Midbrain (tissue), 1 donor: ENCODE data around the gene C3orf20.
"Not testable (repeated sequence)": the region's sequence is repeated elsewhere in the genome, so short reads cannot be mapped to it uniquely, and the experiment has no call there.

Experiments
- DNase-seq: peaks from one replicate; lab custom pipeline; 2025; lab: John Stamatoyannopoulos, UW

The C3orf20 gene

DNA sequence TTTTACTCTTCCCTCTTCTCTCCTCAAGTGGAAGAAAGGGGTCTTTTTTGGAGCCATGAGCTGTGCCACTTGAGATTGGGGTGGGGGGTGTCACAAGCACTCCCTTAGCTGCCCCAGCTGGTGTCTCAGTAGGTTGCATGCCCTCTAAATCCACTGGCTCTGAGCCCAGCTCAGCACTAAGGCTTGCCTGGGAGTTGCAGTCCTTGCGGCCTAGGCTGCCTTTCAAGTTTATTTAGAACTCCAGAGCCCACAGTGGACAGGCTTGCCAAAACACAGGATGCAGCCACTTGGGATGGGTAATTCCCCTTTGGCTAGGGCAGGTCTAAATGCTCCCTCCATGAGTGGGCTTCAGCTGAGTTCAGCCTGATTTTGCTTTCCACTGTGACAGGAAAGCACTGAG is 24.7 kb downstream of the C3orf20 start:
- no peak for DNase-seq

DNA sequence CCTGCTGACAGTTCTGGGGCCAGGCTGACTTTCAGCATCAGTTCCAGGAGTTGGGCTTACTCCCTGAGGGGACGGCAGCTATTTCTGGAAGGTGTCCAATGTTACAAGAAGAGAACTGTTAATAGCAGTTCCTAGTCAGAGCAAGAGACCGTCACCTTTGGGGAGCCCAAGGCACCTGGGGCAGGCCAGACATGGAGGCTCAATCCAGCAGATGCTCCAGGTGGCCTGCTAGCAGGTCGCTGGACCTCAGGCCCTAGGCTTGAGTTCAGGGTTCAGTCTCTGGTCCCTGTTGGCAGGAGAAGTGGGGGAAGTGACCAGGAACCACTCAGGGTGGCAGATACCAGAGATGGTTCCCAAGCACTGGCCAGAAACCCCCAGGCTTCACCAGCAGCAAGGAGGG is 25.9 kb downstream of the C3orf20 start:
- DNase-seq: no peak

DNA sequence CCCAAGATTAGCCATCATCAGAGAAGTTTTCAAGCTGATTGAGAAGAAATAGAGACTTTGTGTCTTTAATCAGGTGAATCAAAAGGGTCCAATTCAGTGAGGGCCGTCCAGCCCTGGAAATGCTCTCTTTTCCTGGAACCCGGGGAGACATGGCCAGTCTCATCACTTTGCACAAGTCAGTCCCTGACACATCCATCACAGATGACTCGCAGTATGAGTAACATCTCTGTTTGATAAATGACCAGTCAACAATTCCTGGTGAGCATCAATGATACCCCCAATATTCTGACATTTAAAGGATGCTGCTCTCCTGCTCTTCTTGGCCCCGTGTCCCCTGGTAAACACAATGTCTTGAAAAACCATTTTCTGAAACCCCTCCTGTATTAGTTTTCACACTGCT is 26.7 kb downstream of the C3orf20 start:
- DNase-seq: no peak

DNA sequence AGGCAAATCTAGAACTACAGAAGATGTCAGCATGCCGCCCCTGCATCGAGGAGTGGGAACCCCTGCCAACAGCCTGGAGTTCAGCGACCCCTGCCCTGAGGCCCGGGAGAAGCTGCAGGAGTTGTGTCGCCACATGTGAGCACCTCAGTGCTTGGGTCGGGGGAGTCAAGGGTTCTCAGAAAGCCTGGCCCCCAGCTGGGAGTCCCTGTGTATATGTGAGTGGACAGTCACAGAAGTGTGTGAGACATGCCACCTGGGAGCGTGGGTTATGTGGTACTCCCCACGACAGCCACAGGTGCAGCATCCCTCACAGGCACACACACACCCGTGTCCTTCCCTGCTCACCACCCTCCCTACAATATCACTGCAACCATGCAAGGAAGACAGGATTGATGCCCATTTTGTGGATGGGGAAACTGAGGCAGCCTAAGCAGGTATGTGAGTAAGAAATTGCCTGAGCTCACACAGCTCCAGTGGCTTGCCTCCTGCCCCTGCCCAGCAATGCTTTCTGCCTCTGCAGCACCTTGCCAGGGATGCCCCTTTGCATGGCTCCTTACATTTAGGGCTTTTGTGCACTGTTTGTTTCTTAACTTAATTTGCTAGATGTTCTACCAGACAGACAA is 28.3 kb downstream of the C3orf20 start:
- DNase-seq: no peak

DNA sequence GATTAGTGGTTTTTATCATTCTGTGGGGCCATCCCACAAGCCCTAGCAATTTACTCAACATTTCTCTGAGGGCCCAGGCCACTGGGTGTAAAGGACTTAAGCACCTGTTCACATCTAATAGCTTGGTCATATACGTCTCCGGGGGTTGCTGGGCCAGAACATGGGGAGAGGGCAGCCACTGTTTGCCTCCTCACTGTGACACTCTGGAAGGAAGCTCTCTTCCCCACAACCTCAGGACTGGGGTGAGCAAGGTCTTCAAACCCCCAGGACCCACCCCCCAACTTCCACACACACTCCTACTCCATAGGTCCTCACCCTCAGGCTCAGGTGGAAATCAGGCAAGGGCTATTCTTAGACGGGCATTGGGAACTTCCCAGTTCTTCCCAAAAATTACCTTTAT is 28.9 kb downstream of the C3orf20 start:
- no peak for DNase-seq

DNA sequence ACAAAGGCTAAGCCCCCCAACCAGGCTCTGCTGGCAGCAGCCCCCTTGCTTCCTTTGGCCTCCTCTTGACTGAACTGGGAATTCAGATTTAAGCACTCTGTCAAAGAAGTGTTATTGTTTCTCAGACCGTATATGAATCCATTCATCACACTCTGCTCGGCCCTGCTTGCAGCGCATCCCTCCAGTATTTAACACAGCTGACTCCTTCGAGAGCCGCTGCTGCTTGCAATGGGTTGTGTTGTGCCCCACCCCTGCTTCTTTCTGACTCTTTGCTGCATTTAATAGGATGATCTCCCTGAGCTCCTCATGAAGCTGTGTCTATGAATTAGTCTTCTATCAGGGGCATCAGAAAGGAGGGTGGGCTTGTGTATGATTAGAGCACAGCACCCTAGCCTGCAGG is 31.2 kb downstream of the C3orf20 start:
- DNase-seq: no peak

DNA sequence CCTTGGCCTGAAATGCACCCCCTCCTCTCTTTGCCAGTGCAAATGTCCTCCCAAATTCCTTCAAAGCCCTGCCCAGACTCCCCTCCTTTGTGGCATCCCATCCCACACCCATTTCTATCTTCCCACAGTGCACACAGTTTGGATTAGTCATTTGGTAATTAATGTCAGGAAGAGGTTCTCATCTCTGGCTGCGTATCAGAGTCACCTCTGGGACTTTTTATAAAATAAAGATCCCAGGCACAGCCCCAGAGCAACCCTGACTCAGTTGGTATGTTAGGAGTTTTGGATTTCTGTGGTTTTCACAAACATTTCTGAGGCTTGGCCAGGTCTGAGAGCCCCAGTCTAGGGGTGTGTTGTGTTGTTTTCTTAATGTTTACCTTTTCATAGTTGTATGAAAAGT is 41.6 kb downstream of the C3orf20 start:
- no peak for DNase-seq

DNA sequence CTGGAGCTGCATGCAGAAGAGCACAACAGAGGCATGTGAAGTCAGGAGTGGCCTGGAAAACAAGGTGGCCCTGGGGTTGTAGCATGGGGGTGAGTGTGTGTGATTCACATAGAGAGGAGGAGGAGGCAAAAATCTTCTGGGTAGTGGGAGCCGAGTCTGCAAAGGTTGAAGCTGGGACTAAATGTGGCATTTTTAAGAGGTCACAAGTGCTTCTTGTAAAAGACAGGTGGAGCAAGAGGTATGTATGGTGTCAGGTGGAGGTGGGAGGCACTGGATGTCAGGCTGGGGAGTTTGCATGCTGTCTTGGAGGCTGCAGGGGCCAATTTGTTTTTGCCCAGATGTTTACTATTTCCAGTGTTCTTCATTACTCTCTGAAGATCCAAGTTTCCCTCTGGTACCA is 42.4 kb downstream of the C3orf20 start:
- no peak for DNase-seq

DNA sequence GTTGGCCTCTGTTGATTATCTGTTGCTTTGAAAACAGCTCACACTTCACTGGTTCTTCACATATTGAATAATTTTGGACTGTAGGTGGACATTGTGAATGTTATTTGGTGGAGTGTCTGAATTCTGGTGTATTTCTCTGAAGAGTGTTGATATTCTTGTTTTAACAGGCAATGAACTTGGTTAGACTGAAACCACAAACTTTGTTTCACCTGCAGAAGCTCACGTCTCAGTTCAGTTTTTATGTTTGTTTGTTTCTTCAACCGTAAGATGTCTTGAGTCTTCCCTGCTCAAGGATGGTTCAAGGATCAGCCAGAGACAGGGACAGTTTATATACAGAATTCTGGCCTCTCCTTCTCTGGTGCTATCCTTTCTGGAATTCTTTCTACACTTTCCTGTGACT is 43.6 kb downstream of the C3orf20 start:
- no peak for DNase-seq

DNA sequence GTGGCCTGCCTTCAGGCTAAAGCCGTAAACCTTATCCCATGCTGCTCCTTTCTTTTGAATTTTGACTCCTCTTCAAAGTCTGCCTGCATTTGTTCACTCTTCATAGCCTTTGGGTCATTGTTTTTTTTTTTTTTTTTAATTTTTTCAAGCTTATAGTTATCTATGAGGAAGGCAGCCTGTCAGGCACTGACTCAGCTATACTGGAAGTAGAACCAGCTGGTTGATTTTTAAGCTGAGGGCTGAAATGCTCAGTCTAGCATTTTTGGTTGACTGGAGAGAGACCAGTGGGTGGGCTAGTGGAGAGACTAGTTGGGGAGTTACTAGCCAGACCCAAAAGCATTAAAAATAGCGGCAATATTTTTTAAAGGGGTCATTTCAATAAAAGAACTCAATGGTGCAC is 44.1 kb downstream of the C3orf20 start:
- DNase-seq: no peak

DNA sequence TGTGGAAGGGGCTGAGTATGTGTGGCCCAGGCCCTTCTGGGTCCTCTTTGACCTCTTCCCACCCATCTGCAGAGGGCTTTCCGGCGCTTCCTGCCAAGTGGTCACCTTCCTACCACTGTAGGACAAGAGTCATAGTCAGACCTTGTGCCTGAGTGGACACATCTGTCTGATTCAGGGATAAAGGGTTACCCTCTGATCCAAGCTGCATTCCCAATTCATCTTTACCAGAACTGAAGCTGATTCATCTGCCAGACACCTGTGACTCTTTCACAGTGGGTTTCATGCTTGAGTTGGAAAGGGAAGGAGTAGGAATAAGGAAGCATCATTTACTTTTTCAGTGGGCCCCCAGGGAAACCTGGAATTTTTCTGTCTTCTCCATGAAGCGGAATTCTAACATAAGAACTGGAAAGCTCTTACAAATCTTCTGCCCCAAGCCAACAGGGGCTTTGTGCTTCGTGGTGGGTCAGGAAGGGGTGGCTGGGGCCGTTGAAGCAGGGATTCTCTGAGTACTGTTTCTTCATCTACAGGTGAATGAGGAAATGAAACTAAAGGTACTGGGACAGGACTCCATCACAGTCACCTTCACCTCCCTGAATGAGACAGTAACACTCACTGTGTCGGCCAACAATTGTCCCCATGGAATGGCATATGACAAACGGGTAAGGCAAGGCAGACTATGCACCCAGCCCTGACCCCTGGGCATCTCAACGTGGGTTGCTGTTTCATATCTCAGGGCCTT is 46.4 kb downstream of the C3orf20 start:
- no peak for DNase-seq

DNA sequence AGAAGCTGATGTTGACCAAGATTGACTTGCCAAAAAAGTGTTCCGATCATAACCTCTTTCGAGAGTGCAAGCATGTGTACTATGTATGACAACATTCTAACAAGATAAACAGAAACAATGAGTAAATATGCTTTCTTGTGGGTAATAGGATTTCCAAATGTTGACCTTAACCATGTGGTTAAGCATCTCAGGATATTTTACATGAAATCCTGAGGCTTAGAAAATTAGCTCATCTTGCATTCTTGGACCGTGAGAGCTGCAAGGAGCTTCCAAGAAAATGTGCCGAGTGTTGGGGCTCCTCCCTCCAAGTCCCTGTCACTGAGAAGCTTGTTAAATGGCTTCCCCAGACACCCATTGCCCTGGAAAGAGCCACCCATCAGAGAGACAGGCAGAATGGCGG is 50.1 kb downstream of the C3orf20 start:
- no peak for DNase-seq

DNA sequence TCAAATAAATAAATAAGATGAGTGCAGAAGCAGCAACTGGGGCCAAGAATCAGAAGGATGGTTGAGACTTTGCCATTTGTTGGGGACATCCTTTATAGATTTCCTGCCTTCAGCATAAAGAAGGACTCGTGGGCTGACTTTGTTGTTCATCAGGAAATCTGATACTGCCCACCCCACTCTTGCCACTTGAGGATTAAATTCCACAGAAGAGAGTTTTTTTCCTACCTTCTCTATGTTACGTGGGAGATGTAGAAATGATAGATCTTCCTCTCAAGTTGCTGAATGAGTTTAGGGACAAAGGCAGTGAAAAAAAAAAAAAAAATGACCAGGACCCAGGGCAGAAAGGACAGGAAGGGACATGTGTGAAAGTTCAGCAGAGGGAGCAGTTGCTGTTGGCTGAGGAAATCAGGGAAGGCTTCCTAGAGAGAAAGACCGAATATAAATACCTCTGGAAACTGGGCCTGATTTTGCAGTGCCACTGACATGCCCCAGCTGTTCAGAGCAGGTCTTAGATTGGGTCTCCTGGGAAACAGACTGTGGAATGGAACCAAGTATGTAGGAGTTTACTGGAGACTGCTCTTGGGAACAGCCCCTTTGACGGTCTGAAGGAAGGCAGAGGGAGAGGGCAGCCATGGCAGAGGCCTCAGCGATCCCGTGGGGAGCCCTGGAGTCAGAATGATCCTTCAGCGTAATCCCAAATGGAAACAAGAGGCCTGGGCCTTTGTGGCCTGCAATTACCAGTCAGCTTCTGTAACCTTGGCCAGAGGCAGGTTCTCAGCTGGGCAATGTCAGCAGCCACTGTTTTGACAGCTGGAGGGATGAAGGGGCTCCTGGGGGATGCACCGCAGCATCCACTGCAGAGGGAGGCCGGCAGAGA is 50.9 kb downstream of the C3orf20 start:
- no peak for DNase-seq

DNA sequence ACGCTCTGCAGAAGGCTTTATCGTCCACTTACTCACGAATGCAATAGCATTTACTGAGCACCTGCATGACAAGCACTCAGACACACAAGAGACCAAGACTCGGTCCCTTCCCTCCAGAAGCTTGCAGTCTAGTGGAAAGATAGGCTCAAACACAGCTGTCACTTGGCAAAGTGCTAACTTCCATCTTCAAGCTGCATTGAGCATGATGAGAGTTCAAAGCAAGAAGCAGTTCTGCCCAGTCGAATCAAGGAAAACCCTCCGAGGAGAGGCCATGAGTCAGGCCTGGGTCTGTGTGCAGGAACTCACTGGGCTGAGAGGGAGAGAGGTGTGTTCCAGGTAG is 51.5 kb downstream of the C3orf20 start:
- DNase-seq: no peak

DNA sequence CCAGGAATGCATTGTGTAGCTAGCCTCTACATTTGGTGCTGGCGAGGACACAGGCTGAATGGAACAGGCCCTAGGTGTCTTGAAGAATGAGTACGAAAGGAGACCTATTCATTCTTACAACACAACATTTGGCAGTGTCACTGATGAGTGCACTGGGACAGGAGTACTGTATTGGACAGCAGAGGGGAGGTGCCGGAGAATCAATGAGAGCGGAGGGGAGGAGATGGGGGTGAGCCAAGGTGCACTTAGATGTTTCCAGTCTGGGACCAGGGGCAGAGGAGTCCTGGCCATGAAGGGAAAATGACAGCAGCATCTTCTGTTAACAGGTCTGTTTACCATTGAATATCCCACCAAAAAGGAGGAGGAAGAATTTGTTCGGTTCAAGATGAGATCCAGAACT is 53.2 kb downstream of the C3orf20 start:
- no peak for DNase-seq

DNA sequence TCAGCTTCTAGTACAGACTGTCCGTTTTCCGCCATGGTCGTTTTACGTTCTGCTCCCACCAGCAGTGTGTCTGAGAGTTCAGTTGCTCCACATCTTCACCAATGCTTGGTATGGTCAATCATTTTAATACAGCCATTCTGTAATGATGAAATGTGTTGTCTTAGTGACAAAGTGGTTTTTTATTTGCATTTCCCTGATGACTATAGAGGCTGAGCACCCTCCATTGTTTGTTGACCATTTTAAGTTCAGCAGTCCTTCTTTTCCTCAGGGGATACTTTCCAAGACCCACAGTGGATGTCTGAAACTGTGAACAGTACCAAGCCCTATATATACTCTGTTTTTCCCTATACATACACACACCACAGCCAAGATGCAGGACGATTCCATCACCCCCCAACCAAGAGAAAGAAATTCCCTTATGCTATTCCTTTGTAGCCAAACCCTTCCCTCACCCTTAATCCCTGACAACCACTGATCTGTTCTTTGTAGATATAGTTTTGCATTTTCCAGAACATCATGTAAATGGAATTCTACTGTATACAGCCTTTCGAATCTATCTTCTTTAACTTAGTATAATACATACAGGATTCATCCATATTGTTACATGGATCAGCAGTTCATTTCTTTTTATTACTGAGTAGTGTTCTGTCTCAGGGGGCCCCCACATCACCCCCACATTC is 55.9 kb downstream of the C3orf20 start:
- no peak for DNase-seq

DNA sequence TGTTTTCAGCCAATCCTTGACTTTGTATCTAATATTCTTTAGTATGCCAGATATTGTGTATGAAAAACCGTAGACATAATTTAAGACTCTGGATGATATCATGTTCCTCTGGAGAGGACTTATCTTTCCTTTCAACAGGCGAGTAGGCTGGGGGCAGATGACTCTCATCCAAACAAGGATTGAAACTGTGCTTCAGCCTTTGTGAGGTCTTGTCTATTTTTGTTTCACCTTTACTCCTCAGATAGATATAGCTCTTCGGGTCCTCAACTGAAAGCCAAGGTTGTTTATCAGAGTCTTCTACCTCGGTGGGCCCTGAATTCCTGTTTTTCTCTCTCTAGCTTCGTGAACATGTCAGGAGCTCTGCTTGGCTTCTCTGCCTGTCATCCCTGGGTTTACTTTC is 66.0 kb downstream of the C3orf20 start:
- no peak for DNase-seq

DNA sequence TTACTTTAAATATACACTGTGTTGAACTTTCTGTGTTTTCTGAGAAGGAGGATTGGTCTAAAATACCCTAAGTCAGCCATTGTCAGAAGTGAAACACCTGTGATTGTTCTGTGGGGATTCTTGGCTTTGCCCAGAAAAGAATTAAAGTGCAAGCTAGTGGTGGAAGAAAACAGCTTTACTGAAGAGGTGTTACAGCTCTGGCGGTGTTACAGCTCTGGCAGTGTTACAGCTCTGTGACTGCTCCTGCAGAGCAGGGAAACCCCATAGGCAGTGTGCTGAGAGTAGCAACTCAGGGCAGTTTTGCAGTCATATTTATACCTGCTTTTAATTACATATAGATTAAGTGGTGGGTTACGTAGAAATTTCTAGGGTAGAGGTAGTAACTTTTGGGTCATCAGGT is 66.6 kb downstream of the C3orf20 start:
- DNase-seq: no peak

DNA sequence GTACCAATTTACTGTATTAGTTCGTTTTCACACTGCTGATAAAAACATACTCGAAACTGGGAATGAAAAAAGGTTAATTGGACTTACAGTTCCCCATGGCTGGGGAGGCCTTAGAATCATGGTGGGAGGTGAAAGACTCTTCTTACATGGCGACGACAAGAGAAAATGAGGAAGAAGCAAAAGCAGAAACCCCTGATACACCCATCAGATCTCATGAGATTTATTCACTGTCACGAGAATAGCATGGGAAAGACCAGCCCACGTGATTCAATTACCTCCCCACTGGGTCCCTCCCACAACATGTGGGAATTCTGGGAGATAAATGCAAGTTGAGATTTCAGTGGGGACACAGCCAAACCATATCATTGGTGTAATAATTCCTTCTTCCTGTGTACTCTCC is 69.6 kb downstream of the C3orf20 start:
- DNase-seq: no peak

DNA sequence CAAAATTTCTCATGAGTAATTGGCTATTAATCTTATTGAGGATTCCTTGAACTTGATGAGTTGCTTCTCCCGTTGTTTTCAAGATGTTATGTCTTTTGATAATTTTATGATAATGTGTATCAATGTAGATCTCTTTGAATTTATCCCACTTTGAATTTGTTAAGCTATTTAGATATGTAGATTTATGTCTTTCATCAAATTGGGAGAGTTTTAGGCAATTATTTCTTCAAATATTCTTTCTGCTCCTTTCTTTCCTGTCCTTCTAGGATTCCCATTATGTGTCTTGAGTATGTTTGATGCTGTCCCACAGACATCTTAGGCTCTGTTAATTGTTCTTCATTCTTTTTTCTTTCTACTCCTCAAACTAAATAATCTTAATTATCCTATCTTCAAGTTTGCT is 75.7 kb downstream of the C3orf20 start:
- no peak for DNase-seq

DNA sequence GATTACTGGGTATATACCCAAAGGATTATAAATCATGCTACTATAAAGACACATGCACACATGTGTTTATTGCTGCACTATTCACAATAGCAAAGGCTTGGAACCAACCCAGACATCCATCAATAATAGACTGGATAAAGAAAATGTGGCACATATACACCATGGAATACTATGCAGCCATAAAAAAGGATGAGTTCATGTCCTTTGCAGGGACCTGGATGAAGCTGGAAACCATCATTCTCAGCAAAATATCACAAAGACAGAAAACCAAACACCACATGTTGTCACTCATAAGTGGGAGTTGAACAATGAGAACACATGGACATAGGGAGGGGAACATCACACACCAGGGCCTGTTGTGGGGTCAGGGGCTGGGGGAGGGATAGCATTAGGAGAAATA is 78.0 kb downstream of the C3orf20 start:
- DNase-seq: not testable (repeated sequence)

DNA sequence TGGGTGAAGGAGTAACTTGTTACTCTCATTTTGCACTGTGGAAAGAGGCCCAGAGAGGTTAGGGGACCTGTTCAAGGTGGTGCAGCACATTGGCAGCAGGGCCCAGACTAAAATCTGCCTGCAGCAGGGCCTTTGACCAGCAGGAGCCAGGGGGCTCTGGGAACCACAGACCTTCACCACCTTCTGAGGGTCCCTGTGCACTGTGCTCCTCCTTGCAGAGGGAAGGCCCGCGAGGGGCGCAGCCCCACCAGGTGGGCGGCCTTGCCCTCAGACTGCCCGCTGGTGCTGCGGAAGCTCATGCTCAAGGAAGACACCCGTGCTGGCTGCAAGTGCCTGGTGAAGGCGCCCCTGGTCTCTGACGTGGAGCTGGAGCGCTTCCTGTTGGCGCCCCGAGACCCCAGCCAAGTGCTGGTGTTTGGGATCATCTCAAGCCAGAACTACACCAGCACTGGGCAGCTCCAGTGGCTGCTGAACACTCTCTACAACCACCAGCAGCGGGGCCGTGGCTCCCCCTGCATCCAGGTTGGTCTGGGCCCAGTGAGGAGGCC is 82.3 kb downstream of the C3orf20 start:
- DNase-seq: no peak
